NCI-H128 (cell line): ENCODE data around the gene MFAP5.

Experiments used
- DNase-seq: peaks from one replicate; lab custom pipeline; 2025; ENCODE audit not compliant: unreplicated experiment; lab: John Stamatoyannopoulos, UW

Gene MFAP5, protein sequence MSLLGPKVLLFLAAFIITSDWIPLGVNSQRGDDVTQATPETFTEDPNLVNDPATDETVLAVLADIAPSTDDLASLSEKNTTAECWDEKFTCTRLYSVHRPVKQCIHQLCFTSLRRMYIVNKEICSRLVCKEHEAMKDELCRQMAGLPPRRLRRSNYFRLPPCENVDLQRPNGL

DNA sequence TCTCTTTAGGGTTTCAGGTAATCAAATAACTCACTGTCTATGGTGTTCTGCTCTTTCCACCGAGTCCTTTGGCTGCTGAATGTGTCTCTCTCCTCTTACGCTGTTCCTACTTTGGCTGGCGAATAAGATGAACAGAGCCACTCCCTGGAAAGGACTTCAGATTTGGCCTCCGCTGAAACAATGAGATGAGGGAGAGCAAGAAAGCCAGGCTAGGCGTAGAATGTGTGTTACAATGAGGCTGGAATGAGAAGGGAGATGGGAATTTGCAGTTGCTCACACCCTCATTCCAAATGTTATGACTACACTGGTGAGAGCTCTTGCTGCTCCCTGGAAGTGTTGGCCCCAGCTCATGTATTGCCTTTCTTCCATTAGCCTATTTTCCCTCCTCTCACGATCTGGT is at the start of gene MFAP5:
Gene MFAP5, minus strand, starts transcription at position 234 of the 400 bp plus-strand sequence. CDS start 722 bp downstream, outside the sequence.
- no peak for DNase-seq

DNA sequence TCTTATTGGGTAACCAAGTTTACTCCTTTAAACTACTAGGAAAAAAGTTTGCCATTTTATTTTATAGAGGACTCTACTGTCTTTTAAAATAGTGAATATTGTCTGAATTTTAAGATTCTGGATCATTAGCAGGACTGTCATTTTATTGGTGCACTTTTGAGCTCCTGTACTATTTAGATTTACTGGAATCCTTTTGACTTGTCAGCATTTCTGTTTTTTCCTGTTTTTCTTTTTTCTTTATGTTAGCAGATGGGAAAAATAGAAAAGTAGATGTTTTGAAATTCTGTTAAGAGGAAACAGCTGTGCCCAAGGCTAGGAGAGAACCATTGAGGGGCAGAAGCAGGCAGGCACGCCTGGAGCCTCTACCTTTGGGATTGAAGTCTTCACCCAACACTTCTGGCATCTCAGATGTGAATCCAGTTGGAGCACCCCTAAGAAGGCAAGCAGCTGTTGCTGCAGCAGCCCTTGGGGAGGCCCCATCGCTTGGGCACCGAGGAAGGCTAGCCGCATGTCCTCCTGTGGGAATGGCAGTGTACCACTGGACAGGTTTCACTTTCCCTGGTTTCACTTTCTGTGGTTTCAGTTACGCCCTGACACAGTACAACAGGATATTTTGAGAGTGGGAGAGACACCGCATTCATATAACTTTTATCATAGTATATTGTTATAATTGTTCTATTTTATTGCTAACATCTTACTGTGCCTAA is 46.7 kb upstream of the MFAP5 start:
- no peak for DNase-seq

DNA sequence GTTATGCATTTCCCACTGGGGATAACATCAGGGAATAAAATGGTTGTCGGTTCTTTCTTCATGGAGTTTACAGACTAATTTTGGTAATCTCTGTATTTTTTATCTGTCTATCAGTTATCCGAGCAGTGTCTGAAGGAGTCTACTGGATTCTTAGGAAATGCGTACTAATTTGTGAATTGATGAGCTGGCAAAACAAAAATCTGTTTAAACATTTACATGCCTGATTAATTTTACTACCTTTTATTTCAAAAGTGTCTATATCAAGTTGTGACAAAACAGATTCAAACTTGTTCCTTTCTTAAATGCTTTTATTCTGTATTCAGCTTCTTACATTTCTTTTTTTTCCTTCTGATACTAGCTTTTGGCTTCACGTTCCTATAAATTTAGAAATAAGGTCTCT is 39.5 kb upstream of the MFAP5 start:
- no peak for DNase-seq

DNA sequence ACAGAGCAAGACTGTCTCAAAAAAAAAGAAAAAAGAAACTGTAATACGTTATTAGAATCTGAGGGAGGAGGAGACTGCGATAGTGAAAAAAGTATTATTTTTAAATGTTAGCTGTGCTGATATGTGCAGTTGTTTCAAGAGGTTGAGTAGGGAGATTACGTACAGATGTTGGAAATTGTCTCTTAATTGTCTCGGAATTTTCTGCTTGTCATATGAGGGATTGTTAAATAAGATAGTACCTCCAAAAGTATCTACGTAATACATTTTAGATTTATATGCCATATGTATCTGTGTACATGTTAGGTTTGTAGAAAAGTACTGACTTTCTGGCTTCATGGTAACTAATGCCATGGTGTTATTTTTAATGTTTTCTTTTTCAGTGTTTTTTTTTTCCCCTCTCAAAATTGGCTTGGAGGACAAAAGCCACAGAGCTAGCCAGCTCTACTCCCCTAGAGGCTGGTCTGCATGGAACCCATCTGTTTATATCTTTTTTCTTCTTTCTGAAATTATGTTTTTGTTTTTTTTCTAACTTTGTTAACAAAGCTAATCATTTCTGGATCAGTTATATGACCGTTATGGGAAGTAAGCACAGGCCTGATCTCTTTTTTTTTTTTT is 38.5 kb upstream of the MFAP5 start:
- no peak for DNase-seq

DNA sequence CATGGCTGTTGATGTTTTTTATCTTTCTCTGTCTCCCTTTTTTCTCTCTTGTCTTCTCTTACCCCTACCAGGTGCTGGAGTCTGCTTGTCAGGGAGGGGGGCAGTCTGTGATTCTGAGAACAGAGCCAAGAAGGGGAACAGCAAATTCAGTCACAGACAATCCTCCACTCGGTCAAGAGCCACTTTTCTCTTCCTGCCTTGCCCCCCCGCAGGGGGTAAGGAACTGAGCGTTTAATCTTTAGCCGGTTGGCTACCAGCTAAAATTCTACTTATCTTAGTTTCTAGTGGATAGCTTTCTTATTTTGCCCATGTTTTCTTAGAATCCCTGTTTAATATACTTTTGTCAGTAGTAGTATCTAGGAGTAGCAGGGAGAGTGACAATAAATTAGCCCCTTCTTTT is 37.1 kb upstream of the MFAP5 start:
- DNase-seq, result no peak

DNA sequence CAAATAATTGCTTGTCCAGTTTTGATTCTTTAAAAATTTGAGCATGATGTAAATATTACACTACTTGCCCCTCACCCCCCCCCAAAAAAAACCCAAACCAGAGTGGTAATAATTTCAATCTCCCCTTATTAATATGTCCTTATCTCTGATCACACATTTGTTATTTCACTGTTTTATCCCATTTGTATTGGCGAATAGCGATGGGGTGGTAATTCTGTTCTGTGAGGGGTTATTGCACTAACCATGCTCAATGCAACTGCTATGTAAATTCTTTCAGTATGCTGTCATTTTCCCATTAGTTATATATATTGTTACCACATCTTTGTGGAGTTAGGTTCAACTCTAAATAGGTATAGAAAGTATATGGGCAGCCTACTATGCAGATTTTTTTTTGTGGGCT is 36.3 kb upstream of the MFAP5 start:
- DNase-seq, result no peak

DNA sequence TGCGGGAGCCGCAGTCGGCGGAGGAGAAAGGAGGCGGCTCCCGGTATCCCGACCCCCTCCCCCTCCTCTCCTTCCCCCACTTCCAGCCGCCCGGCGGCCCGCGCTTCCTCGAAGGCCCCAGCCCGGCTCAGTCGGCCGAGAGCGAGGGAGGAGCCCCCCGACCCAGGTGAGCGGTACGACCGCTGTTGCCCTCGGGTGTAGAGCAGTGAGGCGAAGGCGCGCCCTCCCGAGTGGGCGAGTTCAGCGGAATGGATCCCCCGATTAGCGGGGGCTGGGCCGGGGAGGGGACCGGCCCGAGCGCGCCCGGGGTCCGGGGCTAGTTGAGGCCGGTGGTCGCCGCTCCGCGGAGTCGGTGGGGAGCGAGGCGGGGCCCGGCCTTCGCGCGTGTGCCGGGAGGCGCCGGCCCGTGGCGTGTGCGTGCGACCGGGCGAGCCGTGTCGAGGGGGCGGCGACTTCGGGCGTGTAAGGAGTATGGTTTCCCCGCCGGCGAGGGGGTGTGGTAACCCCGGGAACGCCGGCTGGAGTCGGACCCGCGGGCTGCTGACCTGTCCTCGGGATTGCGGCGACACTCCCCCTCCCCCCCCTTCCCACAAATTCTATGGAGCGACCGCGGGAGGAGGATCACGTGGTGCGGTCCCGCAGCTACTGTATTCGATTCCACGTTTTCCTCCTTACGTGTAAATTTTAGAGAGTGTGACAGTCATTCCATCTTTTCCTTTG is 35.7 kb upstream of the MFAP5 start:
- DNase-seq, result no peak

DNA sequence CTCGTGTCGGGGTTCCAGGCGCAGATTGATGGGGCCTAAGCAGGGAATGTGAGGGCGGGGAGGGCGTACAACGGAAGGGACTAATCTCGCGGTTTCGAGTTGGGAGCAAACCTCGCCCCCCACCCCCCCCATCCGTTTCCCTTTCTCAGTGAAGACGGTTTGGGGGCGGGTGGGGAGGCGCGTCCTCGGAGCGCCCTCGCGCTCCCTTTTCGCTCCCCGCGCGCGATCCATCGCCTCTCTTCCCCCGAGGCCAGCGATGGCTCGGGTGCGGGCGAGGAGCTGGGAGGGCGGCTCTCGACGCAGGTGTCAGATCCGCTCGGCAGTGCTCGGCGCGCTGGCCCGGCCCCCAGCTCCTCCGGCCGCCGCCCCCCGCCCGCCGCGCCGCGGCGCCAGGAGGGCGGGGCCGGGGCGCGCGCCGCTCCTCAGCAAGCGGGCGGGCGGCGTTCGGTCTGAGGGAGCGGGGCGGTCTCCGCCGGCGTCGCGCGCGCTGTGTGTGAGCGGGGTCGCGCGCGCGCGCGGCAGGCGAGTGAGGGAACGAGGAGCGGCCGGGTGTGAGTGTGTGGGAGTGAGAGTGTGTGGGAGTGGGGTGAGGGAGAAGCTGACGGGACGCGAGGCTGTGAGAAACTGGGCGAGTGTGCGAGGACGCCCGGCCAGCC is 35.0 kb upstream of the MFAP5 start, which contains the start of gene RIMKLB:
Gene RIMKLB, plus strand, starts transcription at position 516 of the 656 bp plus-strand sequence. CDS start 15,876 bp downstream, outside the sequence.
- DNase-seq, result peak; percentile 67

DNA sequence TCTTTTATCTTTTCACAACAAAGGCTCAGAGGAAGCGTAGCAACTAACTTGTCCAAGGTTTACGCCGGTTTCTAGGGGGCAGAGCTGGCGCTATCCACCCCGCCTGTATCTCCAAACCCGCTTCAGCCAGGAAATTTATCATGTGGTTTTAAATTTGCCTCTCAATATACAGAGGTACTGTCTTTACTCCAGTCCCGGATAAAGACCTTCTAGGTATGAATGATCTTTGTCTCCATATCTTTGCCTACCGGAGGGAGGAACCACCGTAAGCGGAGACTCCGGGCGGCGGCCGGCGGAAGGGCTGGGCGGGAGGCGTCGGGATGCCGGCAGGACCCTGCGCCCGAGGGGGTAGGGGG is 34.5 kb upstream of the MFAP5 start:
- DNase-seq, result peak; percentile 33

DNA sequence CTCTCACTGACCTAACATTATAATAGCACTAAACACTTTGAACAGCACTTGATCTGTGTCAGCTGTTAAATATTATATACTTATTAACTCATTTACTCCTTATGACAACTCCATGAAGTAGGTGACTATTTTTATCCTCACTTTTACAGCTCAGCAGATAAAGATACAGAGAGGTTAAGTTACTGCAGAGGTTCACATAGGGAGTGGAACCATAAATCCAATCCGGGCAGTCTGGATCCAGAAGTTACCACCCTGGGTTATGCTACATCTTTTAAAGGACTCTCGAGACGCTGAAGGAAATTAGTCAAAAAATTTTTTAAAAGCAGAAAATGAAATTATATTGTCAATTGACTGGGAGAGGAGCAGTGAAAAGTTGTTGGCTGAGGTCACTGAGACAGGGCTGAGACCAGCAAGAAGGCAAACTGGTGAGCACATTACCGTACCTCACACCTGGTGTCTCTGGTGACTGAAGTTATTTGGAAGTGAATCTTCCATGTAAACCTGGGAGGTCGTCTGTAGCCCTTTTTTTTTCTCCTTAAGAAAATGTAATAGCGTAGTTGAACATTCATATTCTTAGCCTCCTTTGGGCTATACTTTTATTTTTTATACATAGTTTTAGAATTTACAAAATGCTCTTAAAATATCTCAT is 33.9 kb upstream of the MFAP5 start:
- no peak for DNase-seq

DNA sequence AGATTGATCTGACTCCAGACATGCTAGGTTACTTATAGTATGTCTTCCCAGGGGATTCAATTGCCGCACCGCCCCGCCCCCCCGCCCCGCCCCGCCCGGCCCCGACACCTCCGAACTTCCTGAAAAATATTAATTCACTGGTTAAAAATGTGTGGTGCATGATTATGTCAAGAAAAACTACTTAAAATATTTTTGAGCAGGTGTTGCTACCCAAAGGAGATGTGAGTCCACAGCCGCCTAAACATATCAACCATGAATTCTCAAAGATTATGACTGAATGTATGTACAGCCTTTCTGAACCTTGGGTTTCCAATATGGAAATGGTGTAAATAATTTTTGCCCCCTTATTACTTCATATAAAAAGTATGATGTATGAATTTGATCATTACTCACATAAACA is 32.5 kb upstream of the MFAP5 start:
- DNase-seq, result no peak

DNA sequence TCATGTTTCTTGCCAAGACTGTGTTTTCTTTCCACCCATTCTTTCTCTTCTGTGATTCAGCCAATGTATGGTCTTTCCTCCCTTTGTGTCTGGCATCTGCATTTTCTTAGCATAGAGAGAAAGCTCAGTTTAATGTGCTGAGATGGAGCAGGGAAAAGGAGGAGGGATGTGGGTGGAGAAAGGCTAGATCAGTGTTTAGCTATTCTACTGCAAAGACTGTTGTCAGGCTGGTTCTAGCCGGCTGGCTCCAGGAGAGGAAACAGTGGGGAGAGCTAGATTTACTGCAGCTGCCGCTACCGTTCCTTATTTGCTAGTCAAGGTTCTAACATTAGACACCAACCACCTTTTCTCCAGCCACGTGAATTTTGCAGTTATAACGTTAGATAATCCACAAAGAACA is 29.9 kb upstream of the MFAP5 start:
- DNase-seq, result peak; percentile 69

DNA sequence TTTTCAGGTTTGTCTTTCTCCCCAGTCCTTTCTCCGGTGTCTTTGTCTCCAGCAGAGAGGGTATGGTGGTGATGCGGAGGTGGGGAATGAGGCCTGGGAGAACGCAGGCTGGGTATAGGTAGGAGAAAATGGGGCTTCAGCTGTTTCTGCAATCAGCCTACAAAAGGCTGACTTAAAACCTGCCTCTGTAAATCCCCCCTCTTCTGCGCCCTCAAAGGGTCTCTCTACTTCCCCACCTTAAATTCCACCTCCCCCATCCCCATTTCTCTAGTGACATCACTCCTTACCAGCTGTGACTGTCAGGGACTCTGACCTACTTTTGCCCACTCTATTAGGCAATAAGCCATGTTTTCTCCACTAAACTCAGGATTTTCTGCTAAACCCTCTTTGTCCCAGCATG is 27.1 kb upstream of the MFAP5 start:
- no peak for DNase-seq

DNA sequence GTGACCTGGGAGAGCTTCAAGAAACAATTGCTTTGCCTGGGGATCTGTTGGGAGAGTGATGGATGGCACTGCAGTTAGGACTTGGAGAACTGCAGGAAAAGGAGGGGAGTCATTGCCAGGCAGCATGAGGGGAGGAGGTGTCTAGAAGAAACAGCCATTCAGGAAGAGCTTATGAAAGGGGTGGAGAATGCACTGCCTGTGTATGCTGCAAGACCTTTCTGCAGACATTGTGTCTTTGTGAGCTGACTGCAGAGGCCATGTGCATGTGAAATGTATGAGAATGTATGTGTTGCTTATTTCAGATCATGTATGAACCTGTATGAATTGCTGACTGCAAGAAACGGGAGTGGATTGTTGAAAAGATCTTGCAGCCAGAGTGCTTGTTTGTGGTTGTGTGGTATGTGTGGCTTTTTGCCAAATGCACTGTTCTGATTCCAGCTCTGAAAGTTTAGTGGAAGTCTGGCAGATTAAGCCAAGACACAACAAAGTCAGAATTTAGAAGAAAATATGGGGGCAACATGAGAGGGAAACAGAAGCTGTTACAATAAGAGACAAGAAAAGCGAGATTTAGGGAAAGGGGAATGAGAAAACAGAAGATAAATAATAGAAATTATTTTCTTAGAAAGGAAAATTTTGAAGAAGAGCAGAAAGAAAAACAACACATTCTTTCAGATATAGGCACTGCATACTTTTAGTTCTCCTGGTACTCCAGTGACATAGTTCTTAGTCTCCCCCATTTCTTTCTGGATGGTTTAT is 25.4 kb upstream of the MFAP5 start:
- no peak for DNase-seq

DNA sequence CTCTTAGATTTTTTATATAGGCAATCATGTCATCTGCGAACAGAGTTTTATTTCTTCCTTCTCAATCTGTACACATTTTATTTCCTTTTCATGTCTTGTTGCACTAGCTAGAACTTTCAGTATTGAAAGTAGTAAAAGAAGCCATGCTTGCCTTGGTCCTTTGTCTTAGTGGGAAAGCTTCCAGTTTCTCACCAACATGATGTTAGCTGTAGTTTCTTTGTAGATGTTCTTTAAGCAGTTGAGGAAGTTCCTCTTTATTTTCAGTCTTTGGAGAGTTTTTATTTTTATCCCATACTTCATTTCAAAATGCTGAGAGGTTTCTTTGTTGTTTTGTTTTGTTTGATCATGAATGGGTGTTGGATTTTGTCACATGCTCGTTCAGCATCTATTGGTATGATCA is 22.4 kb upstream of the MFAP5 start:
- DNase-seq, result no peak

DNA sequence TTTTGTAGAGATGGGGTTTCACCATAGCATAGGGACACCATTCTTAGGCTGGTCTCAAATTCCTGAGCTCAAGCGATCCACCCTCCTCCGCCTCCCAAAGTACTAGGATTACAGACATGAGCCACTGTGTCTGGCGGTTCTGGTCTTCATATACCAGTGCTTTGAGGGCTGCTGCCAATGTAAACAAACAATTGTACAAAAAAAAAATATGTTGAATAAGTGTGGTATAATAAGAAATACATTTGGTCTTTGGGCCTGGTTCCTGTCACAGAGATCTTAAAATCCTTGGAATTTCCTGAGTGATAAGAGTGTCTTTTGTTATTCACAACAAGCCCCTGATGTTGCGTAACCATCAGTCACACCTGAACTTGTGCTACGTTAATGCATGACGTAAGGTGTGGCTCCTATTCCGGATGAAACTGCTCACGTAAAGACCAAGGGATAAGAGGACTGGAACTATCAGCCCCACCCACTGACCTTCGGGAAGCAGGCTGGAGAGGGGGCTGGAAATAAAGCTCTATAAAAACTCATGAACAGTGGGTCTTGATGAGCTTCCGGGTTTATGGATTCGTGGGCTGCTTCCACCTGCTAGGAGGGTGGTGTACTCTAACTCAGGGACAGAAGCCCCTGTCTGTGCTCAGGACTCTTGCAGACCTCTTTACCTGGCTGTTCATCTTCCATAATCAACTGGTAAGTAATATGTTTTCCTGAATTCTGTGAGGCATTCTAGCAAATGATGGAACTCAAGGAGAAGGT is 18.7 kb upstream of the MFAP5 start:
- DNase-seq, result no peak

DNA sequence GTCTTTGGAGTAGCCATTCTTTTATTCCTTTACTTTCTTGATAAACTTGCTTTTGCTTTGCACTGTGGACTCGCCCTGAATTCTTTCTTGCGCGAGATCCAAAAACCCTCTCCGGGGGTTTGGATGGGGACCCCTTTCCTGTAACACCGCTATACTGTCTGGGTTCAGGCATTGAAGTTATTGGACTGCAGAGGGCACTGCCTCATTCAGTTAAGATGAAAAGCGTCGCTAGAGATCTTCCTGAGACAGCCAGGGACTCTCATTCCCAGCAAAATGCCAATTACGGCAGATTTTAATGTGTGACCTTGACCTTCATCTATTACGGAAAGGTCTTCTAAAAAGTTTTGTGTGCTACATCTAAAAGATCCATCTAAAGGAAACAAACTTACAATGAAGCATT is 17.9 kb upstream of the MFAP5 start:
- DNase-seq, result no peak

DNA sequence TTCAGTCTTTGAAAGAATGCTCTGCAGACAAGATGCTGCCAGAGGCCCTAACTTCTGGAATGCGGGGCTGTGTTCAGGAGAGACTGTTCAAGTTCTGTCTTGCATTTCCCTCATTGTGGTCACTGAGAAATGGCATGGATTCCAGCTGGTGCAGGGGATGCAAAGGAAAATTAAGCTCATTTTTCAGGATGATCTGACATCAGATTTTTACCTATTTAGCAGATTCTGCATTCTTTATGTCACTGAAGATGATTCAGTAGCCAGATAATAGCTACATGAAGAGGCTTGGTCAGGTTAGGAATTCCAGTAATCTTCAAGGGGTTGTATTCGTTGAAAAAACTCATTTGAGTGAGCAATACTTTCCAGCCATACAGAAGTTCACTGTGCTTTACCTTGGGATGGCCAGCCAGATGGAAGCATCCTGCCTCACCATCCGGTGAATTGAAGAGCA is 16.1 kb upstream of the MFAP5 start:
- no peak for DNase-seq

DNA sequence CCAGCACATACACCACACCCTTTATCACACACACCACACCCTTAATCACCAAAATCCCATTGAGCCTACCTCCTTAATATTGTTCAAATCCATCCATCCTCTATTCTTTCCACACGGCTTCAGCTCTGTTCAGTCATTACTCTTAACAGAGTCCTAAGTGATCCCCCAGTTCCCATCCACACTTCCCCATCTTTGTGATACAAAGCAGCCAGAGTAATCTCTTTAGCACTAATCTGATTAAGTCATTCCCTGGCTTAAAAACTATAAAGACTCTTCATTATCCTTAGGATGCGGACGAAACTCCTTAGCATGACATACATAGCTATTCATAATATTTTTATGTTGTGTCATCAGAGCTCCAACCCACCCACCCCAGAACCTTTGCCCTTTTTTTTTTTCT is 14.7 kb upstream of the MFAP5 start:
- no peak for DNase-seq
